HFFc6 (cell line): ENCODE results near the gene P2RY8. TPM values are rescaled to one million over a fixed set of nuclear protein-coding genes. Genes with fewer than 3 reads are reported as not detected.

Source experiments
- DNase-seq: peaks from one replicate; pipeline ENCODE4 v3.0.0-alpha.2; 2018
- H3K27ac Mint-ChIP-seq: 2 replicates; pipeline ENCODE4 v1.8.0; 2020; ENCODE audit warnings: mild to moderate bottlenecking, mixed read lengths
- H3K27me3 Mint-ChIP-seq: 2 replicates; pipeline ENCODE4 v1.8.0; 2021; ENCODE audit warnings: mild to moderate bottlenecking, moderate library complexity, mixed read lengths; ENCODE audit not compliant: insufficient read depth
- H3K36me3 Mint-ChIP-seq: 2 replicates; pipeline ENCODE4 v1.8.0; 2021; ENCODE audit warnings: low read depth, mixed read lengths
- H3K4me1 Mint-ChIP-seq: 2 replicates; pipeline ENCODE4 v1.8.0; 2020; ENCODE audit warnings: low read depth, mixed read lengths
- H3K4me3 Mint-ChIP-seq: 2 replicates; pipeline ENCODE4 v1.8.0; 2020; ENCODE audit warnings: mild to moderate bottlenecking, moderate library complexity, mixed read lengths
- H3K9me3 Mint-ChIP-seq: 2 replicates; pipeline ENCODE4 v1.8.0; 2020; ENCODE audit warnings: mild to moderate bottlenecking, mixed read lengths
- total RNA-seq, 6 experiments: library from RNA; stranded (reverse); fragmentation: NEBNext Ultra II Directional; extraction: Animal tissue kit (Norgen Biotek cat#: 25700); gene quantifications; 2 replicates in 1 of 6; 3 replicates in 5 of 6; pipeline ENCODE4 v1.2.3, GENCODE V29; 2021
- TF ChIP-seq, protein P1 (sequence below): fragments of 200-600 bp; sonication (generic); IDR thresholded peaks from 2 replicates; pipeline ENCODE4 v1.5.0; 2021; ENCODE audit warnings: antibody characterized with exemption, mild to moderate bottlenecking

P2RY8 gene
- total RNA-seq, 6 experiments from 2014 or later = not detected

DNA sequence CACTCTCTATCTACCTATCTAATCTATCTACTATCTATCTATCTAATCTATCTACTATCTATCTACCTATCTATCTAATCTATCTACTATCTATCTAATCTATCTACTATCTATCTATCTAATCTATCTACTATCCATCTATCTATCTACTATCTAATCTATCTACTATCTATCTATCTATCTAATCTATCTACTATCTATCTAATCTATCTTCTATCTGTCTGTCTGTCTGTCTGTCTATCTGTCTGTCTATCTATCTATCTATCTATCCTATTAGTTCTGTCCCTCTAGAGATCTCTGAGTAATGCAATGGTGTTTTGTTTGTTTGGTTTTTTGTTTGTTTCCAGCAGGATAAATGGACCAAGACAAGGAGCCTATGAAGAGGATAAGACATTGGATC lies 74.9 kb downstream of the P2RY8 start:
- Mint-ChIP-seq H3K4me1 (peaks cover 16% of the 10 kb centered on the region), H3K9me3 (no peaks in the 10 kb centered on the region)

DNA sequence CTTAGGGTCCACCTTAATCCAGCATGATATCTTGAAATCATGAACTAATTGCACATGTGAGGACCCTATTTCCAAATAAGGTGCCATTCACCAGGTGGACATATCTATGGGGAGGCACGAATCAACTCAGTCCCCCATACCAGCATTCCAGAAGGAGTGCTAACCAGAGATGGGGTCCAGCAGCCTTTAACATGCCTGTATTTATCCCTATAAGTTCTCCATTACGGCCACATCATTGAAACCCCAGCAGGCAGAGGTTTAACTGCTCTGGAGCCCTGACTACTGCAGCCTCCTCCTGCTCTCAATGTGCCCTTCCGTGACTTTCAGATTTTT lies 81.1 kb downstream of the P2RY8 start:
- H3K4me1 Mint-ChIP-seq = no peaks in the 10 kb centered on the region
- H3K4me3 Mint-ChIP-seq = no peak overlapping the region
- H3K27me3 Mint-ChIP-seq = peaks cover 5% of the 10 kb centered on the region
- H3K27ac Mint-ChIP-seq = no peak overlapping the region
- no peaks in the 10 kb centered on the region for H3K9me3 Mint-ChIP-seq
- no peak for DNase-seq
- H3K36me3 Mint-ChIP-seq = no peaks in the 10 kb centered on the region
- TF ChIP-seq, protein P1, sequence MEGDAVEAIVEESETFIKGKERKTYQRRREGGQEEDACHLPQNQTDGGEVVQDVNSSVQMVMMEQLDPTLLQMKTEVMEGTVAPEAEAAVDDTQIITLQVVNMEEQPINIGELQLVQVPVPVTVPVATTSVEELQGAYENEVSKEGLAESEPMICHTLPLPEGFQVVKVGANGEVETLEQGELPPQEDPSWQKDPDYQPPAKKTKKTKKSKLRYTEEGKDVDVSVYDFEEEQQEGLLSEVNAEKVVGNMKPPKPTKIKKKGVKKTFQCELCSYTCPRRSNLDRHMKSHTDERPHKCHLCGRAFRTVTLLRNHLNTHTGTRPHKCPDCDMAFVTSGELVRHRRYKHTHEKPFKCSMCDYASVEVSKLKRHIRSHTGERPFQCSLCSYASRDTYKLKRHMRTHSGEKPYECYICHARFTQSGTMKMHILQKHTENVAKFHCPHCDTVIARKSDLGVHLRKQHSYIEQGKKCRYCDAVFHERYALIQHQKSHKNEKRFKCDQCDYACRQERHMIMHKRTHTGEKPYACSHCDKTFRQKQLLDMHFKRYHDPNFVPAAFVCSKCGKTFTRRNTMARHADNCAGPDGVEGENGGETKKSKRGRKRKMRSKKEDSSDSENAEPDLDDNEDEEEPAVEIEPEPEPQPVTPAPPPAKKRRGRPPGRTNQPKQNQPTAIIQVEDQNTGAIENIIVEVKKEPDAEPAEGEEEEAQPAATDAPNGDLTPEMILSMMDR = no peak

More for the DNA sequence above, 74.9 kb downstream of the P2RY8 start:
- Mint-ChIP-seq H3K4me3 (no peak overlapping the region), H3K27me3 (peaks cover 21% of the 10 kb centered on the region), H3K36me3 (no peaks in the 10 kb centered on the region), H3K27ac (no peak overlapping the region)
- TF ChIP-seq, protein P1 = no peak
- DNase-seq = no peak

DNA sequence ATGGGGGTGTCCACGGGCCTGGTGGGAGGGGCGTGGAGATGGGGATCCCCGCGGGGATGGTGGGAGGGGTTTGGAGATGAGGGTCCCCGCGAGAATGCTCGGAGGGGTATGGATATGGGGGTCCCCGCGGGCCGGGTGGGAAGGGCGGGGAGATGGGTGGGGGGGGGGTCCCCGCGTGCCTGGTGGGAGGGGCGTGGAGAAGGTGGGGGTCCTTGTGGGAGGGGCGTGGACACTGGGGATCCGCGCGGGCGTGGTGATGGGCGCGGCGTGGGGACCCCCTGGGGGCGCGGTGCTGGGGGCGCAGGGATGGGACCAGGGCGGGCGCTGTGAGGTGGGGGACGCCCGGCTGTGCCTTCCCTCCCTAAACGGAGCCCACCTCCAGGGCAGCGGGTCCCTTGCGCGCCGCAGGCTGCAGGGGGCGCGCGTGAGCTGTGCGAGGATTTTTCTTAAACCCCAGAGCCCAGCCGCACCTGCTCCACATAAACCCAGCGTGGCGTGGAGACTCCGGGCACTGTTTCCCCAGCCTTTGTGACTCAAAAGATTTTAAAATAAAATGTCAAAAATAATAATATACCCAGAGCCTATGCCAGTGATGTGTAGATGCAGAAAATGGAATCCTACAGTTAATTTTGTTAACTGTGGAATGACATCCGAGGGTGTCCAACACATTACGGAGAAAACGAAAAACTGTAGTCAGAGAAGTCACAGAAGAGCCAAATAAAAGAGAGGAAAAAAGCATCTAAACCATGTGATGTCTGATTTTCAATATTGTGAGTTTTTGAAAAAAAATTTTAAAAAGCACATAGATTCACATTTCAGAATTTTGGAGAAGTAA lies 82.8 kb downstream of the P2RY8 start:
- TF ChIP-seq, protein P1 = peak; percentile 94
- DNase-seq = peak; percentile 52
- Mint-ChIP-seq H3K36me3 (peaks cover 9% of the 10 kb centered on the region), H3K9me3 (peaks cover 2% of the 10 kb centered on the region; the same call in 1 of the 2 replicates), H3K27ac (no peak overlapping the region), H3K4me3 (peak overlapping the region; percentile 42; the same call in 1 of the 2 replicates), H3K4me1 (no peaks in the 10 kb centered on the region), H3K27me3 (peaks cover 7% of the 10 kb centered on the region)

DNA sequence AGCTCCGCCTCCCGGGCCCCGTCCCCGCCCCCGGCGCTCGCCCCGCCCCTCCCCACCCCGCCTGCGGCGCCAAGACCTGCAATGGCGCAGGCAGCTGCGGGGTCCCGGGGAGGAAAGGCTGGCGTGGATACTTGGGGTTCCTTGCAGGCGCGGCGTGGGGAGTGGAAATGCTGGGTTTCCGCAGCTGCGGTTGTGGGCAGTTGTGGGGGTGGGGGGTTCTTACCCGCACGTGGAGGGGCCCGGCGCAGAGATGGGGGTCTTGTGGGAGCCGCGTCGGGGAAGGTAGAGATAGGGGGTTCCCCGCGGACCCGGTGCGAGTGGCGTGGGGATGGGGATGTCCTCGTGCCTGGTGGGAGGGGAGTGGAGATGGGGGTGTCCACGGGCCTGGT lies 83.6 kb downstream of the P2RY8 start:
- Mint-ChIP-seq H3K4me1 (no peaks in the 10 kb centered on the region), H3K36me3 (peaks cover 17% of the 10 kb centered on the region), H3K27ac (peak overlapping the region; percentile 47; the same call in 1 of the 2 replicates), H3K27me3 (peaks cover 7% of the 10 kb centered on the region), H3K9me3 (peaks cover 10% of the 10 kb centered on the region), H3K4me3 (peak overlapping the region; percentile 78)
- no peak for DNase-seq
- TF ChIP-seq, protein P1 = no peak

DNA sequence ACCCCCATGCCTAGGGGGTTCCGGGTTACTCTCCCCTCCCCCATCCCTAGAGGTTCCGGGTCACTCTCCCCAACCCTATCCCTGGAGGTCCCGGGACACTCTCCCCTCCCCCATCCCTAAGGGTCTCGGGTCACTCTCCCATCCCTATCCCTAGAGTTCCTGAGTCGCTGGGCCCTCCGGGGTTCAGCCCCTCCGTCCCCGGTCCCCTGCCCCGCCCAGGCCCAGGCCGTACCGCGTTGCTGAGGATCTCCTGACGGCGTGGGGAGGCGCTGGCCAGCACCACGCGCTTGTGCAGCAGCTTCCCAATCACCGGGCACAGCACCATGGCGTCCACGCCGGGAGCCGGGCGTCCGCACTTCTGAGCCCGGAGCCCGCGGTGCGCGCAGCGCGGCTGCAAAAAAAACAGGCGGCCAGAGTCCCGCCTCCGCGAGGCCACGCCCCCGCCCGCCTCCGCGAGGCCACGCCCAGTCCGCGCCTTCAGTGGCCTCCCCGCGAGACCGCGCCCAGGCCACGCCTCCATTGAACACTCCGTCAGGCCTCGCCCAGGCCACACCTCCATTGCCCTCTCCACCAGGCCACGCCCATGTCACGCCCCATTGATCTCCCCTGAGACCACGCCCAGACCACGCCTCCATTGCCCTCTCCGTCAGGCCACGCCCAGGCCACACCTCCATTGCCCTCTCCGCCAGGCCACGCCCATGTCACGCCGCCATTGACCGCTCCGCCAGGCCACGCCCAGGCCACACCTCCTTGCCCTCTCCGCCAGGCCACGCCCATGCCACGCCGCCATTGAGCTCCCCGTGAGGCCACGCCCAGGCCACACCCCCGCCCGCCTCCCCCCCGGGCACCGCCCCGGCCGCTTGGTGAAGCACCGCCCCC lies 84.2 kb downstream of the P2RY8 start, which contains the start of gene ASMTL:
TSS of gene ASMTL (minus strand) at position 394 of the 879 bp plus-strand sequence. CDS start at position 325, 69 bp downstream.
- peak within 1 kb of the TSS; percentile 85 for H3K27ac Mint-ChIP-seq
- H3K36me3 Mint-ChIP-seq = peaks cover 23% of the 10 kb centered on the region
- H3K4me3 Mint-ChIP-seq = peak within 1 kb of the TSS; percentile 88
- DNase-seq = peak; percentile 99
- H3K9me3 Mint-ChIP-seq = peaks cover 16% of the 10 kb centered on the region
- TF ChIP-seq, protein P1 = no peak
- no peaks in the 10 kb centered on the region for H3K4me1 Mint-ChIP-seq
- H3K27me3 Mint-ChIP-seq = peaks cover 7% of the 10 kb centered on the region
